CD14-positive monocyte (primary cell): ENCODE measurements around the gene FBXO31. TPM values are rescaled to one million over a fixed set of nuclear protein-coding genes. Genes with fewer than 3 reads are reported as not detected.

Experiments used
- DNase-seq, 3 donors: peaks; one replicate each; pipeline ENCODE4 v3.0.0-alpha.2; 2011 to 2022
- H2AFZ ChIP-seq: 2 replicates; pipeline ENCODE4 v1.6.0; 2012; ENCODE audit warnings: mild to moderate bottlenecking, low read depth, low read length, inconsistent platforms; ENCODE audit not compliant: insufficient read depth, poor library complexity, severe bottlenecking
- H3K27ac ChIP-seq, 2 donors: 1 replicate in 1 of 2; 2 replicates in 1 of 2; pipeline ENCODE4 v1.5.1; 2012 to 2013; ENCODE audit warnings: low read length in 2 of 2, control low read depth in 1 of 2, inconsistent platforms in 1 of 2, low read depth in 1 of 2, mild to moderate bottlenecking in 1 of 2
- H3K27me3 ChIP-seq, 2 donors: one replicate each; pipeline versions ENCODE4 v1.6.0 to v1.6.1; 2011 to 2013; ENCODE audit warnings: low read length in 2 of 2; ENCODE audit not compliant: control insufficient read depth in 2 of 2, insufficient read depth in 2 of 2
- H3K36me3 ChIP-seq, 2 donors: replicated peaks in 1 of 2; 1 replicate in 1 of 2; 2 replicates in 1 of 2; pipeline versions ENCODE4 v1.5.1 to v1.6.1; 2012 to 2013; ENCODE audit warnings: low read length in 2 of 2, control low read depth in 1 of 2, inconsistent platforms in 1 of 2, mild to moderate bottlenecking in 1 of 2; ENCODE audit not compliant: insufficient read depth in 2 of 2, control insufficient read depth in 1 of 2
- H3K4me1 ChIP-seq, 2 donors: 1 replicate in 1 of 2; 2 replicates in 1 of 2; pipeline versions ENCODE4 v1.5.1 to v1.6.1; 2012 to 2013; ENCODE audit warnings: low read length in 2 of 2, control low read depth in 1 of 2, inconsistent platforms in 1 of 2, mild to moderate bottlenecking in 1 of 2, moderate library complexity in 1 of 2; ENCODE audit not compliant: insufficient read depth in 2 of 2, control insufficient read depth in 1 of 2
- H3K4me2 ChIP-seq: replicated peaks from 2 replicates; pipeline ENCODE3; 2012; ENCODE audit warnings: low read length, moderate library complexity, mild to moderate bottlenecking; ENCODE audit not compliant: poor library complexity, severe bottlenecking; ENCODE audit errors: extremely low read depth
- H3K4me3 ChIP-seq, 3 experiments: fragments of 200-600 bp in 1 of 3; sonication (generic) in 1 of 3; replicated peaks in 1 of 3; 1 replicate in 2 of 3; 2 replicates in 1 of 3; pipeline ENCODE4 v1.5.1; 2011 to 2013; ENCODE audit warnings: low read length in 3 of 3, mild to moderate bottlenecking in 3 of 3, control low read depth in 2 of 3, low read depth in 2 of 3, inconsistent platforms in 1 of 3, moderate library complexity in 1 of 3
- H3K79me2 ChIP-seq: 2 replicates; pipeline ENCODE4 v1.6.0; 2012; ENCODE audit warnings: mild to moderate bottlenecking, control low read depth, inconsistent platforms, low read length, moderate library complexity; ENCODE audit not compliant: insufficient read depth
- H3K9ac ChIP-seq: 2 replicates; pipeline ENCODE4 v1.6.0; 2017; ENCODE audit warnings: low read length, mild to moderate bottlenecking; ENCODE audit not compliant: insufficient read depth, poor library complexity, severe bottlenecking
- H3K9me3 ChIP-seq, 2 donors: replicated peaks in 1 of 2; 1 replicate in 1 of 2; 2 replicates in 1 of 2; pipeline versions ENCODE4 v1.5.1 to v1.6.1; 2012 to 2013; ENCODE audit warnings: low read length in 2 of 2, control low read depth in 1 of 2; ENCODE audit not compliant: control insufficient read depth in 1 of 2, insufficient read depth in 1 of 2
- H4K20me1 ChIP-seq: 2 replicates; pipeline ENCODE4 v1.6.0; 2012; ENCODE audit warnings: mild to moderate bottlenecking, low read length, control low read depth, moderate library complexity; ENCODE audit not compliant: insufficient read depth
- H3K27ac Mint-ChIP-seq, 7 donors: one replicate each; pipeline ENCODE4 v1.8.0; 2020; ENCODE audit warnings: mild to moderate bottlenecking in 7 of 7, mixed read lengths in 7 of 7, moderate library complexity in 6 of 7, inconsistent platforms in 2 of 7
- H3K27me3 Mint-ChIP-seq, 3 donors: one replicate each; pipeline ENCODE4 v1.8.0; 2021 to 2022; ENCODE audit warnings: low read depth in 3 of 3, mild to moderate bottlenecking in 3 of 3, mixed read lengths in 3 of 3, moderate library complexity in 3 of 3, inconsistent platforms in 1 of 3
- H3K36me3 Mint-ChIP-seq, 2 donors: one replicate each; pipeline ENCODE4 v1.8.0; 2020; ENCODE audit warnings: mixed read lengths in 2 of 2, inconsistent platforms in 1 of 2, mild to moderate bottlenecking in 1 of 2
- H3K4me1 Mint-ChIP-seq: one replicate; pipeline ENCODE4 v1.8.0; 2020; ENCODE audit warnings: mild to moderate bottlenecking, mixed read lengths
- H3K4me3 Mint-ChIP-seq, 2 donors: one replicate each; pipeline ENCODE4 v1.8.0; 2020; ENCODE audit warnings: mild to moderate bottlenecking in 2 of 2, mixed read lengths in 2 of 2, moderate library complexity in 1 of 2
- H3K9me3 Mint-ChIP-seq, 7 donors: one replicate each; pipeline ENCODE4 v1.8.0; 2020 to 2022; ENCODE audit warnings: mixed read lengths in 7 of 7, mild to moderate bottlenecking in 6 of 7, moderate library complexity in 6 of 7, inconsistent platforms in 2 of 7
- CTCF ChIP-seq: fragments of 200-600 bp; IDR thresholded peaks from one replicate; pipeline ENCODE4 v1.8.0; 2022; ENCODE audit warnings: antibody characterized with exemption, mild to moderate bottlenecking
- WGBS: methylation state at CpG from one replicate; pipeline ENCODE4 v1.1.5; 2013; ENCODE audit warnings: missing lambda C conversion rate; ENCODE audit not compliant: insufficient coverage; 5-methylcytosine and 5-hydroxymethylcytosine counted together
- intact Hi-C, 2 donors: fragments of 100-400 bp; cut with micrococcal nuclease; formaldehyde crosslinking; loops; one replicate each; pipeline versions ENCODE4 v1.15.0 to v1.15.1; 2023
- polyA plus RNA-seq, 3 donors: library from polyadenylated mRNA; depleted of rRNA in 1 of 3; unstranded in 2 of 3; stranded (reverse) in 1 of 3; fragments of 300-500 nt in 2 of 3; fragments of >200 nt in 1 of 3; fragmentation: Illumina TruSeq in 2 of 3; gene quantifications; 1 replicate in 2 of 3; 2 replicates in 1 of 3; pipeline ENCODE4 v1.2.3, GENCODE V29; 2012 to 2021

FBXO31 gene
- polyA plus RNA-seq, 3 donors, result 2.0 to 5.6 (median 3.3) TPM

GRCh38 chr16:87369117-87369765 is 14.3 kb downstream of the FBXO31 start:
- WGBS, result 91% methylated on average over 11 of the region's 14 CpGs
- no peak overlapping the region for H3K4me2 ChIP-seq
- peak overlapping the region in 1 of 7 donors; percentile 14 for H3K27ac Mint-ChIP-seq
- TF ChIP-seq CTCF, result no peak
- H3K4me1 ChIP-seq, result peaks cover 13 to 18% of the 10 kb centered on the region in 2 donors
- no peak overlapping the region for H3K27ac ChIP-seq
- peaks cover 0 to 4% of the 10 kb centered on the region in 2 donors for H3K36me3 ChIP-seq
- H3K9ac ChIP-seq, result no peak overlapping the region
- intact Hi-C loops, result no loop called here
- no peak for DNase-seq
- H2AFZ ChIP-seq, result no peak overlapping the region
- peaks cover 36 to 39% of the 10 kb centered on the region in 2 donors for H3K36me3 Mint-ChIP-seq
- peaks cover 0 to 31% (median 10%) of the 10 kb centered on the region in 7 donors for H3K9me3 Mint-ChIP-seq
- no peak overlapping the region for H3K4me3 ChIP-seq
- peaks cover 71 to 87% of the 10 kb centered on the region in 2 donors for H3K27me3 ChIP-seq
- no peaks in the 10 kb centered on the region for H3K79me2 ChIP-seq
- H3K27me3 Mint-ChIP-seq, result peaks cover 87 to 94% (median 88%) of the 10 kb centered on the region in 3 donors
- H3K9me3 ChIP-seq, result peaks cover 0 to 14% of the 10 kb centered on the region in 2 donors
- H4K20me1 ChIP-seq, result peaks cover 95% of the 10 kb centered on the region
- peaks cover 24% of the 10 kb centered on the region for H3K4me1 Mint-ChIP-seq
- H3K4me3 Mint-ChIP-seq, result peak overlapping the region in 1 of 2 donors; percentile 82

- Histone ChIP-seq H3K4me2 (peak overlapping the region; percentile 27), H3K79me2 (no peaks in the 10 kb centered on the region), H3K27ac (no peak overlapping the region), H4K20me1 (peaks cover 96% of the 10 kb centered on the region), H2AFZ (no peak overlapping the region), H3K4me1 (peaks cover 13 to 18% of the 10 kb centered on the region in 2 donors), H3K36me3 (peaks cover 0 to 4% of the 10 kb centered on the region in 2 donors), H3K9ac (no peak overlapping the region), H3K27me3 (peaks cover 63 to 87% of the 10 kb centered on the region in 2 donors), H3K9me3 (peaks cover 0 to 14% of the 10 kb centered on the region in 2 donors), H3K4me3 (no peak overlapping the region)
- Mint-ChIP-seq H3K9me3 (peaks cover 0 to 33% (median 8%) of the 10 kb centered on the region in 7 donors), H3K27ac (no peak overlapping the region), H3K4me1 (peaks cover 25% of the 10 kb centered on the region), H3K4me3 (peak overlapping the region; percentile 27 to 82), H3K36me3 (peaks cover 35 to 43% of the 10 kb centered on the region in 2 donors), H3K27me3 (peaks cover 86 to 95% (median 89%) of the 10 kb centered on the region in 3 donors)
- 100% methylated on average over 1 of the region's 5 CpGs for WGBS
- peak; percentile 39 to 67 (median 47) for DNase-seq
- intact Hi-C loops, result no loop called here
- TF ChIP-seq CTCF, result no peak
These were observed 15.4 kb downstream of the FBXO31 start for GRCh38 chr16:87368029-87368770.
